Vagina (tissue), 2 donors: ENCODE data around the gene ASAP2.

Experiments used
- POLR2A ChIP-seq, 2 donors: fragments of 450-650 bp; IDR thresholded peaks; one replicate each; pipeline ENCODE4 v1.6.1; 2017; ENCODE audit warnings: antibody characterized with exemption in 2 of 2, mild to moderate bottlenecking in 2 of 2, moderate library complexity in 2 of 2
- TF ChIP-seq, protein P1 (sequence below), 3 experiments: fragments of 450-650 bp in 2 of 3; fragments of 200-600 bp in 1 of 3; sonication (generic) in 1 of 3; IDR thresholded peaks; one replicate each; pipeline ENCODE4 v1.5.1; 2017 to 2019; ENCODE audit warnings: antibody characterized with exemption in 3 of 3, mild to moderate bottlenecking in 2 of 3, moderate library complexity in 2 of 3

GRCh38 chr2:9417725-9418124 lies 211.1 kb downstream of the ASAP2 start:
- no peak for TF ChIP-seq POLR2A (IDR thresholded peaks at IDR 0.05)
- TF ChIP-seq, protein P1, sequence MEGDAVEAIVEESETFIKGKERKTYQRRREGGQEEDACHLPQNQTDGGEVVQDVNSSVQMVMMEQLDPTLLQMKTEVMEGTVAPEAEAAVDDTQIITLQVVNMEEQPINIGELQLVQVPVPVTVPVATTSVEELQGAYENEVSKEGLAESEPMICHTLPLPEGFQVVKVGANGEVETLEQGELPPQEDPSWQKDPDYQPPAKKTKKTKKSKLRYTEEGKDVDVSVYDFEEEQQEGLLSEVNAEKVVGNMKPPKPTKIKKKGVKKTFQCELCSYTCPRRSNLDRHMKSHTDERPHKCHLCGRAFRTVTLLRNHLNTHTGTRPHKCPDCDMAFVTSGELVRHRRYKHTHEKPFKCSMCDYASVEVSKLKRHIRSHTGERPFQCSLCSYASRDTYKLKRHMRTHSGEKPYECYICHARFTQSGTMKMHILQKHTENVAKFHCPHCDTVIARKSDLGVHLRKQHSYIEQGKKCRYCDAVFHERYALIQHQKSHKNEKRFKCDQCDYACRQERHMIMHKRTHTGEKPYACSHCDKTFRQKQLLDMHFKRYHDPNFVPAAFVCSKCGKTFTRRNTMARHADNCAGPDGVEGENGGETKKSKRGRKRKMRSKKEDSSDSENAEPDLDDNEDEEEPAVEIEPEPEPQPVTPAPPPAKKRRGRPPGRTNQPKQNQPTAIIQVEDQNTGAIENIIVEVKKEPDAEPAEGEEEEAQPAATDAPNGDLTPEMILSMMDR (IDR thresholded peaks at IDR 0.05) = no peak
